ENCODE data around the gene OR2V1. TPM values are rescaled to one million over a fixed set of nuclear protein-coding genes. Genes with fewer than 3 reads are reported as not detected.
A peak's percentile ranks its signal among the peaks of the same experiment; 100 is the strongest.
"Not testable (repeated sequence)": the region's sequence is repeated elsewhere in the genome, so short reads cannot be mapped to it uniquely, and the experiment has no call there.

Gene OR2V1
- total RNA-seq, 2 donors from 2014 or later = not detected

- intact Hi-C loops (cut with DNase I) = no loop called here
- H3K27ac ChIP-seq = no peak overlapping the region
- peaks cover 51% of the 10 kb centered on the region for H3K27me3 ChIP-seq
- no peaks in the 10 kb centered on the region for H3K9me3 ChIP-seq
- no peak for TF ChIP-seq CTCF (IDR thresholded peaks at IDR 0.05)
- no peak for DNase-seq
- no peaks in the 10 kb centered on the region for H3K36me3 ChIP-seq
- H3K9ac ChIP-seq (ENCODE audit: low read depth in 2 of 2, low read length in 2 of 2) = no peak overlapping the region
- H3K4me1 ChIP-seq = peaks cover 3% of the 10 kb centered on the region
- no peak overlapping the region for H3K4me3 ChIP-seq
Measured at GRCh38 chr5:181171782-181172181, 40.8 kb upstream of the OR2V1 start.

- intact Hi-C loops (cut with DNase I) = no loop called here
- no peak for TF ChIP-seq CTCF (IDR thresholded peaks at IDR 0.05)
- peaks cover 59% of the 10 kb centered on the region for H3K27me3 ChIP-seq
- H3K36me3 ChIP-seq = no peaks in the 10 kb centered on the region
- H3K9ac ChIP-seq (ENCODE audit: low read depth in 2 of 2, low read length in 2 of 2) = no peak overlapping the region
- H3K4me1 ChIP-seq = peaks cover 3% of the 10 kb centered on the region
- no peaks in the 10 kb centered on the region for H3K9me3 ChIP-seq
- DNase-seq = no peak
- no peak overlapping the region for H3K27ac ChIP-seq
- no peak overlapping the region for H3K4me3 ChIP-seq
Measured at GRCh38 chr5:181170996-181171395, 40.0 kb upstream of the OR2V1 start.

GRCh38 chr5:181170237-181170825, 39.4 kb upstream of the OR2V1 start:
- peaks cover 61% of the 10 kb centered on the region for H3K27me3 ChIP-seq
- no peak overlapping the region for H3K9ac ChIP-seq (ENCODE audit: low read depth in 2 of 2, low read length in 2 of 2)
- H3K36me3 ChIP-seq = no peaks in the 10 kb centered on the region
- TF ChIP-seq CTCF (IDR thresholded peaks at IDR 0.05) = no peak
- DNase-seq = peak; percentile 45
- intact Hi-C loops (cut with DNase I) = no loop called here
- H3K27ac ChIP-seq = no peak overlapping the region
- no peaks in the 10 kb centered on the region for H3K9me3 ChIP-seq
- peak overlapping the region; percentile 6 for H3K4me3 ChIP-seq
- peaks cover 3% of the 10 kb centered on the region for H3K4me1 ChIP-seq

- Histone ChIP-seq H3K4me3 (peak overlapping the region; percentile 6), H3K27me3 (peaks cover 61% of the 10 kb centered on the region)
- H3K36me3 ChIP-seq; H3K9ac ChIP-seq (ENCODE audit: low read depth in 2 of 2, low read length in 2 of 2); H3K9me3 ChIP-seq; H3K27ac ChIP-seq; H3K4me1 ChIP-seq: not testable (repeated sequence)
- intact Hi-C loops (cut with DNase I) = loop anchor here (10.0 kb wide), 1 partner anchor 385 kb away; no protein-coding TSS in a partner anchor
- peak; percentile 45 for DNase-seq
Measured at GRCh38 chr5:181169459-181170236, 38.7 kb upstream of the OR2V1 start.

GRCh38 chr5:181168595-181169118, 37.7 kb upstream of the OR2V1 start:
- DNase-seq = no peak
- Histone ChIP-seq H3K4me3 (no peak overlapping the region), H3K4me1 (peaks cover 3% of the 10 kb centered on the region), H3K9me3 (no peaks in the 10 kb centered on the region), H3K27me3 (peaks cover 51% of the 10 kb centered on the region), H3K27ac (no peak overlapping the region), H3K36me3 (no peaks in the 10 kb centered on the region), H3K9ac (ENCODE audit: low read depth in 2 of 2, low read length in 2 of 2) (no peak overlapping the region)
- no peak for TF ChIP-seq CTCF (IDR thresholded peaks at IDR 0.05)
- intact Hi-C loops (cut with DNase I) = loop anchor here (10.0 kb wide), 1 partner anchor 384 kb away; no protein-coding TSS in a partner anchor
